Fibroblast of mammary gland (primary cell): ENCODE data around the gene KCNK7.

Experiments used
- DNase-seq: peaks from one replicate; pipeline ENCODE4 v3.0.0-alpha.2; 2010; ENCODE audit warnings: low read depth
- H3K4me3 ChIP-seq: 2 replicates; pipeline ENCODE4 v1.5.1; 2011; ENCODE audit warnings: low read depth, mild to moderate bottlenecking, low read length, moderate library complexity; ENCODE audit not compliant: control insufficient read depth
- TF ChIP-seq, protein P1 (sequence below): conservative IDR thresholded peaks from 2 replicates; pipeline ENCODE4 v1.5.1; 2011; ENCODE audit warnings: low read depth, low read length, inconsistent platforms; ENCODE audit not compliant: control insufficient read depth, insufficient read depth

KCNK7 gene

GRCh38 chr11:65634905-65635731, 39.5 kb upstream of the KCNK7 start:
- H3K4me3 ChIP-seq, result no peak overlapping the region

GRCh38 chr11:65634440-65634839, 38.8 kb upstream of the KCNK7 start:
- TF ChIP-seq, protein P1, sequence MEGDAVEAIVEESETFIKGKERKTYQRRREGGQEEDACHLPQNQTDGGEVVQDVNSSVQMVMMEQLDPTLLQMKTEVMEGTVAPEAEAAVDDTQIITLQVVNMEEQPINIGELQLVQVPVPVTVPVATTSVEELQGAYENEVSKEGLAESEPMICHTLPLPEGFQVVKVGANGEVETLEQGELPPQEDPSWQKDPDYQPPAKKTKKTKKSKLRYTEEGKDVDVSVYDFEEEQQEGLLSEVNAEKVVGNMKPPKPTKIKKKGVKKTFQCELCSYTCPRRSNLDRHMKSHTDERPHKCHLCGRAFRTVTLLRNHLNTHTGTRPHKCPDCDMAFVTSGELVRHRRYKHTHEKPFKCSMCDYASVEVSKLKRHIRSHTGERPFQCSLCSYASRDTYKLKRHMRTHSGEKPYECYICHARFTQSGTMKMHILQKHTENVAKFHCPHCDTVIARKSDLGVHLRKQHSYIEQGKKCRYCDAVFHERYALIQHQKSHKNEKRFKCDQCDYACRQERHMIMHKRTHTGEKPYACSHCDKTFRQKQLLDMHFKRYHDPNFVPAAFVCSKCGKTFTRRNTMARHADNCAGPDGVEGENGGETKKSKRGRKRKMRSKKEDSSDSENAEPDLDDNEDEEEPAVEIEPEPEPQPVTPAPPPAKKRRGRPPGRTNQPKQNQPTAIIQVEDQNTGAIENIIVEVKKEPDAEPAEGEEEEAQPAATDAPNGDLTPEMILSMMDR, result no peak
- no peak overlapping the region for H3K4me3 ChIP-seq

More at GRCh38 chr11:65634905-65635731, 39.5 kb upstream of the KCNK7 start:
- TF ChIP-seq, protein P1, result no peak
- DNase-seq, result no peak

DNA sequence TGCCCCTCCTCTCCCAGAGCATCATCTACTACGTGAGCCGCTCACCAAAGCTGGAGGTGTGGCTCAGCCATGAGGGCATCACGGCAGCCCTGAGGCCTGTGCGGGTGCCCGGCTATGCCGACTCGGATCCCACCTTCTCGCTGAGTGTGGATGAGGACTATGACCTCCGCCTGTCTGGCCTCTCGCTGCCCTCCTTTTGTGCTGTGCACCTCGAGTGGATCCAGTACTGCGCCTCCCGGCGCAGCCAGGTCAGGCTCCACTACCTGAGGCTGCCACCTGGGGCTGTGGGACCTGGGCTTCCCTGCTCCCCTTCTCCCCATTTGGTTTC, 38.5 kb upstream of the KCNK7 start:
- TF ChIP-seq, protein P1, result no peak
- H3K4me3 ChIP-seq, result no peak overlapping the region
- DNase-seq, result no peak

More at GRCh38 chr11:65634440-65634839, 38.8 kb upstream of the KCNK7 start:
- no peak for DNase-seq

DNA sequence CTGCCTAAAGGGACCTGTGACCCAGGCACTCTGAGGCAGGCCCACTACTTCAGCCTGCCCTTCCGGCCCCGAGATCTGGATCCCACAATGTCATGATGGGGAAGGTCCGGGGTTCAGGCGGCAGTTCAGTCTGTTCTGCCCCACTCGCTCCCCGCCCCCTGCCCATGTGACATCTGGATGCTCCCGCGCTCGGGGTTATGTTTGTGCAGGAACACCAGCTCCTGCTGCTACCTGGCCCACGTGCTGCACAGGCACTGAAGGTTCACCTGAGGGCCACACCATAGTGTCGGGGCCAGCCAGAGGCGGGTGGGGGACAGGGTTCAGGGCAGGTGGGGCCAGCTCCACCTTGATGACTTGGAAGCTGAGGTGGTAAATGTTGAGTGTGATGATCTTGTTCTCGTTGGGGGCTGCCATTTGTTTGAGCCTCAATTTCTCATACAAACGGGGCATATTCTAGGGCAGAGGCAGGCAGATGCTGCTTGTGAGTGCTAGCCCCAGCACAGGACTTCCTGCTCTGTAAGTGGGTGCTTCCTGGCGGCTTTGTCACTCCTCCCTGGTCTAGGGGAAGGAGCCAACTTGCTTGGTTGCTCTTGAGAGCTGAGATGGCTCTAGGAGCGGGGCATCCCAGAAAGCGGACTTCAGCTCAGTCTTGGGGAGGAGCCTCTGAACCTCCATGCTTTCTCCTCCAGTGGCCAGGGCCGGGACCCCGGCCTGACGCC, 37.9 kb upstream of the KCNK7 start:
- no peak overlapping the region for H3K4me3 ChIP-seq
- DNase-seq, result no peak
- TF ChIP-seq, protein P1, result no peak

- TF ChIP-seq, protein P1, result no peak
- no peak overlapping the region for H3K4me3 ChIP-seq
- DNase-seq, result no peak
Measured at GRCh38 chr11:65630215-65630614, 34.6 kb upstream of the KCNK7 start.

DNA sequence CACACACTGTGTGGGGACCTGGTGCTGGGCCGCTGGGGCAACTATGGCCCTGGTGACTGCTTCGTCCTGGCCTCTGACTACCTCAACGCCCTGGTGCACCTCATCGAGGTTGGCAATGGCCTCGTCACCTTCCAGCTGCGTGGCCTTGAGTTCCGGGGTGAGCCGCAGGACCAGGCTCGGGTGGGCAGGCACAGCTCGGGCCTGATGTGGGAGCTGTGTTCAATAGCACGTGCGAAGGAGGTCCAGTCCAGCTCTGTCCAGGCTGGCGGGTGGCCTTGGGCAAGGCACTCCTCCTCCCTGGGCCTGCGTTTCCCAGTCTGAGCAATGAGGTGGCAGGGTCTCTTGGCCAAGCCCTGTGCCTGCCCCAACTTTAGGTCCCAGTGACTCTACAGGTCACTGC, 34.0 kb upstream of the KCNK7 start:
- DNase-seq, result no peak
- TF ChIP-seq, protein P1, result no peak
- no peak overlapping the region for H3K4me3 ChIP-seq
